Fibroblast of skin of scalp (primary cell): Measurements from ENCODE around the gene CCDC159. TPM values are rescaled to one million over a fixed set of nuclear protein-coding genes. Genes with fewer than 3 reads are reported as not detected.
"Not testable (repeated sequence)": the region's sequence is repeated elsewhere in the genome, so short reads cannot be mapped to it uniquely, and the experiment has no call there.

ENCODE experiments used
- DNase-seq: peaks from one replicate; pipeline ENCODE4 v3.0.0-alpha.2; 2013
- polyA plus RNA-seq, 2 experiments: library from polyadenylated mRNA; unstranded; fragments of 120-200 nt; gene quantifications; one replicate each; pipeline ENCODE4 v1.2.1, GENCODE V29; 2013; ENCODE audit not compliant: insufficient read length in 2 of 2

CCDC159 gene
- 8.5 TPM for polyA plus RNA-seq (2013, experiment 1 of 2; ENCODE audit: insufficient read length)
- 10.8 TPM for polyA plus RNA-seq (2013, experiment 2 of 2; ENCODE audit: insufficient read length)

GRCh38 chr19:11346104-11346940 is at the start of gene CCDC159, which contains the start of gene TMEM205:
Gene CCDC159 (plus strand): TSS chr19:11346519. CDS start chr19:11346607, 88 bp downstream.
Gene TMEM205 (minus strand): TSS chr19:11346268. CDS start chr19:11345619, 649 bp downstream.
- DNase-seq = peak; percentile 99

- DNase-seq = no peak
Measured at GRCh38 chr19:11299946-11300810, 46.1 kb upstream of the CCDC159 start.

GRCh38 chr19:11300811-11301120 is 45.6 kb upstream of the CCDC159 start:
- DNase-seq = no peak

GRCh38 chr19:11304936-11305335 is 41.4 kb upstream of the CCDC159 start:
- DNase-seq = no peak

- DNase-seq = no peak
Measured at GRCh38 chr19:11306337-11306736, 40.0 kb upstream of the CCDC159 start.

GRCh38 chr19:11320278-11320995 is 25.9 kb upstream of the CCDC159 start:
- not testable (repeated sequence) for DNase-seq

GRCh38 chr19:11321191-11322126 is 24.9 kb upstream of the CCDC159 start:
- no peak for DNase-seq

GRCh38 chr19:11322269-11323024 is 23.9 kb upstream of the CCDC159 start:
- peak; percentile 12 for DNase-seq

- DNase-seq = no peak
Measured at GRCh38 chr19:11323601-11324078, 22.7 kb upstream of the CCDC159 start.

GRCh38 chr19:11324079-11324661 is 22.1 kb upstream of the CCDC159 start:
- DNase-seq = peak; percentile 91

GRCh38 chr19:11324748-11325389 is 21.4 kb upstream of the CCDC159 start:
- DNase-seq = no peak

- no peak for DNase-seq
Measured at GRCh38 chr19:11325544-11325943, 20.8 kb upstream of the CCDC159 start.

- no peak for DNase-seq
Measured at GRCh38 chr19:11330127-11330526, 16.2 kb upstream of the CCDC159 start.

GRCh38 chr19:11331502-11331901 is 14.8 kb upstream of the CCDC159 start:
- DNase-seq = no peak

- no peak for DNase-seq
Measured at GRCh38 chr19:11332822-11333221, 13.5 kb upstream of the CCDC159 start.

GRCh38 chr19:11333838-11334237 is 12.5 kb upstream of the CCDC159 start:
- peak; percentile 24 for DNase-seq

- no peak for DNase-seq
Measured at GRCh38 chr19:11335449-11336146, 10.7 kb upstream of the CCDC159 start.

- no peak for DNase-seq
Measured at GRCh38 chr19:11337080-11337479, 9.2 kb upstream of the CCDC159 start.

GRCh38 chr19:11338121-11338520 is 8.2 kb upstream of the CCDC159 start:
- DNase-seq = no peak
